Stimulated activated CD4-positive, alpha-beta T cell treated with anti-CD3 and anti-CD28 coated beads, Interleukin-1b, Interleukin-23, amount 100 ng/mL, for 48 hours (primary cell): ENCODE results near the gene ITGA11.

ENCODE experiments used
- DNase-seq: peaks from one replicate; pipeline ENCODE4 v3.0.0-alpha.2; 2020

ITGA11 gene

DNA sequence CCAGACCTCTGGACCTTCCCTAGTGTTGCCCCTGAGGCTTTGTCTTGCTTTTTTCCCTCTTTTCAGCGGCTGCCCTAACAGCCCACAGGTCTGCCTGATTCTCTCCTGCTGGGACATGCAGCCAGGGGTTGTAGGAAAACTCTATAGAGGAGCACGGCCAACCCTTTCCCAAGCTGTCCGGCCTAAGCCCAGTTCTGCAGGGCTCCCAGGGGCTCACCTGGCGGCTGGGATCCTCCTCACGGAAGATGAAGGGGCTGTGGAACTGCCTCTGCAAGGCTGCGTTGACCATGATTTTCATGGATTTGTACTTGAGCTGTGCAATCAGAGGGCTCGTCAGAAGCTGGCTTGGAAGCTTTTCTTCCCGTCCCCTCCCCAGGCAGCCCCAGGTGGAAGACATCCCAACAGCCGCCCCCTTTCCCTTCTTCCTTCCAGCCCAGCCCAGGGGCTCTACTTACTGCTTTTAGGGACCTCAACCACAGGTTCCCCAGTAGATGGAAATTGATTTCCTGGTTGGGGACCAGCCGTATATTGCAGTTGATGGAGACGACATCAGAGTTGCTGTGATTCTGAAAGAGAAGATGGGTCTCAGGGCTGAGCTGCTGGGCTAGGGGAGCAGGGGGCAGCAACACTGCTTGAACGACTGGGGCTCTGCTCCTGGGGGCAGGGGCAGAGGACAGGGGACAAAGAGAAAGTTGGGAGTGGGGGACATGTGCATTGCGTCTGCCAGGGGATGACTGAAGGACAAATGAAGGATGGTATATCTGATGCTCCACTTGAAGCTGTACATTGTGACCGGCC is 124.6 kb downstream of the ITGA11 start:
- no peak for DNase-seq

DNA sequence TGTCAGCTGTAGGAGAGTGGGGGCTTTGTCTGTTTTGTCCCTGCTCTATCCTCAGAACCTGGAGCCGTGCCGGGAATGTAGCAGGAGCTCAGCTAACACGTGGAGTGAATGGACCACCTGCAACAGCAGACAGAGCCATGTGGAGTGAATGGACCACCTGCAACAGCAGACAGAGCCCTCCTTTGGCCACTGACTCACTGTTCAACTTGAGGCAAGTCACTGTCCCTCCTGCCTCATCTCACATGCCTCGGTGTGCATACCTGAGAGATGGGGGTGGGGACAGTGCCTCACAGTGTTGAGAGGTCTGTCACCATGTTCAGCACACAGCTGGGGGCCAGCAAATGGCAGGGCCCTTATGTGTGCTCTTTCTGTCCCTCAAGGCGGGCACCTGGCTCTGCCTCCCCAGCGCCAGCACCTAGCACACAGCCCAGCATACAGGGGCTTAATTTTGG is 126.5 kb downstream of the ITGA11 start:
- no peak for DNase-seq

DNA sequence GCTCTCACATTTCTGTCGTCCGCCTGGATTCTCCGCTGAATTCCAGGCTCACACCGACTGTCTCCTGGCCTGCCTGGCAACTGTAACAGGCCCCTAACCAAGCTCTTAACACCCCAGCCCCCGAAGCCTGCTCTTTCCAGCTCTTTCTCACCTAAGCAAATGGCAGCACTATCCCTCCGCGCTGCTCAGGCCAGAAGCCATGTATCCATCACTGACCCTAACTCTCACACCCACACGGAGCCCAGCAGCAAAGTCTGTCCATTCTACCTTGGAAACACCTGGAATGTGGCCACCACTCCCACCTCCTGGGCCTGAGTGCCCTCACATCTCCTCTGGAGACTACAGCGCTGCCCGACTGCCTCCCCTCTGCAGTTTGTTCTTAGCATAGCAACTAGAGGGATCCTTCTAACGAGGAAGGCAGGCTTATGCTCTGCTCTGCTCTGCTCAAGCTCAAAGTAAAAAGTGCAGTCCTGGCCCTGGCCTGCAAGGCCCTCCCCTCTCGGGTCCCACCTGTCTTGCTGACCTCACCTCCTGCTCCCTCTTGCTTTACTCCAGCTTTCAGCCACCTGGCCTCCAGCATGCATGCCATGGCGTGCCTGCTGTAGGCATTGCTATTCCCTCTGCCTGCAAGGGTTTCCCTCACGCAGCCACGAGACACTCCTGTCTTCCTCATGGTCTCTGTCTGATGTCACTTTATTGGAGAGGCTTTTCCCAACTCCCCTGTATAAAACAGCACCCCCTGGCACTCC is 127.2 kb downstream of the ITGA11 start:
- DNase-seq: no peak

DNA sequence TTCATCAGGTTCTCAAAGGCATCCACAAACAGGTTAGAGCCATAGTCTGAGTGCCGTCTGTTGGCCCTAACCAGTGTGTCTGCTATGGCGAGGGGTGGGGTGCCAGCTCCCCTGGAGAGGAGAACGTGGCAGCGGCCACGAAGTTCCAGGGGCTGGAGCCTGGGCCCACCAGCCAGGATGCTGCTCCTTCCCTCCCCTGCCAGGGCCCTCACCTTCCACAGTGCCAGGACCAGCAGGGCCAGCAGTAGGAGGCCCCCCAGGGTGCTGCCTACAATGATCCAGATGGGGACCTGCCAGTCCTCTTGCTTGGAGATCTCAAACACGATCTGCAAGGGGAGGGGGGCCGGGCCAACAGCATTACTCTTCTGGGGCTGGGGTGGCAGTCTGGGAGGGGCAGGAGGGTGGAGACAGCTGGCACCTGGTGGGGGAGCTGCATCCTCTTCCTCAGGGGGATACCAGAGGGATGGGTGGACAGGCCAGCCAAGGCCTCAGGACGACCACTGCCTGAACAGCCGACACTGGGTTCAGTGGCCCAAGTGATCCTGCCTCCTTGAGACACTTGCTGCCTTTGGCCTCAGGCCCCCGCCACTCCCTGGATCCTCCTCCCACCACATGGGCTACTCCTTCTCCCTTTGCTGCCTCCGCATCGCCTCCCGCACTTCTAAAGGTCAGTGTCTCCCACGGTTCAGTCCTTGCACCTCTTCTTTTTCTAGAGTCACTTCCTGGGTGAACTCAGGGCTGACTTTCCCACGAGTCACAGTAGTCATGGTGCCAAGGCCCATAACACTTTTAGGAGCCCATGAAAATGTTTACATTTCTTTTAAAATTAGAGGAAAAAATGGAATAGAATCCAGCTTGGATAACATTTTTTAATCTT is 128.2 kb downstream of the ITGA11 start:
- no peak for DNase-seq

DNA sequence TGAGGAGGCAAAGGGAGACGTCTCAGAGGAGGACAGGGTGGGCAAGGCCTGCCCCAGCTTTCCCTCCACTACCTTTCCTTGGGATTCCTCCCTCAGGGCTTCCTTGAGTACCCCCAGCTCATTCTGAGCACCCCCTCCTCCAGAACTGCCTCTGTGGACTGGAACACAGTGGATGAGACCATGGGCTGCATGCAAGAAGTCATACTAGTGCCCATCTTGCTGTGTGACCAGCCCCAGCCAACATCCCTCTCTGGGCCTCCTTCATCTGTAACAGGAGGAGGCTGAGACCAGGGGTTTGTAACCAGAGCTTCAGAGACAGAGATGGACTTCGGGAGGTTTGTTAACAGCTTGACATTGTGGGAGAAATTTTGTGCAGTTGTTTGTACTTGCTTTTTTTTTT is 128.8 kb downstream of the ITGA11 start:
- DNase-seq: no peak

DNA sequence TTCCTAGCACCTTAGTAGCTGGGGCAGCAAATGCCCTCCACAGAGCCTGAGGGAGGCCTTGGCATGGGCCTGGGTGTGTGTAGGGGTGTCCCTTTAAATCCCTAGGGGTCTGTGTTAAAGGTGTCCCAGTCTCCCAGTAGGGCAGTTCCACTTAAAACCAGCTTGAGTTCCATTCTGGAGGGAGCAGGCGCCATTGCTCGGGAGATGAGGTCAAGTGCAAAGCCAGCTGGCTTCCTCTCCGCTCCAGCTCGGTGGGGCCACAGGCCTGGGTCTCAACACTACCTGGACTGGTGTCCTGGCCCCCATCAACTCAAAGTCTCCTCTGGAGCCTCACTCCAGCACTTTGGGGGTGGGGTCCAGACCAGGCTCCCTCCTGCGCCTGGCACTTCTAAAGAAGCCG is 129.2 kb downstream of the ITGA11 start:
- no peak for DNase-seq

DNA sequence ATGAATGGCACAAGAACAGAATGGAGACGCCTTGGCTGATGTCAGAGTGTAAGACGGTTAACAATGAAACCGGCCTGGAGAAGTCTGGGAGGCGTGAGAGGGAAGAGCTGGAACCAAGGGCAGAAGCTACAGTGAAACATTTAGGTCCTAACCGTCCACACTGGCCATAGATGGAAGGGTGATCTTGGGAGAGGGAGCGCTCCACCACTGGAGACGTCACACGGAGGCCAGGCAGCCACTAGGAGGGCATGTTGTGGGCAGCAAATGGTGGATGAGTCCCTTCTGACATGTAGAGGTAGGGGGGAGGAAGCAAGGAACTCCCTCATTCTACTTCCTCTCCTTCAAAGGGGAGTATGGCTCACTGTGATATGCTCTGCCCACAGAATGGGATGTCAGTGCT is 130.7 kb downstream of the ITGA11 start:
- DNase-seq: no peak

DNA sequence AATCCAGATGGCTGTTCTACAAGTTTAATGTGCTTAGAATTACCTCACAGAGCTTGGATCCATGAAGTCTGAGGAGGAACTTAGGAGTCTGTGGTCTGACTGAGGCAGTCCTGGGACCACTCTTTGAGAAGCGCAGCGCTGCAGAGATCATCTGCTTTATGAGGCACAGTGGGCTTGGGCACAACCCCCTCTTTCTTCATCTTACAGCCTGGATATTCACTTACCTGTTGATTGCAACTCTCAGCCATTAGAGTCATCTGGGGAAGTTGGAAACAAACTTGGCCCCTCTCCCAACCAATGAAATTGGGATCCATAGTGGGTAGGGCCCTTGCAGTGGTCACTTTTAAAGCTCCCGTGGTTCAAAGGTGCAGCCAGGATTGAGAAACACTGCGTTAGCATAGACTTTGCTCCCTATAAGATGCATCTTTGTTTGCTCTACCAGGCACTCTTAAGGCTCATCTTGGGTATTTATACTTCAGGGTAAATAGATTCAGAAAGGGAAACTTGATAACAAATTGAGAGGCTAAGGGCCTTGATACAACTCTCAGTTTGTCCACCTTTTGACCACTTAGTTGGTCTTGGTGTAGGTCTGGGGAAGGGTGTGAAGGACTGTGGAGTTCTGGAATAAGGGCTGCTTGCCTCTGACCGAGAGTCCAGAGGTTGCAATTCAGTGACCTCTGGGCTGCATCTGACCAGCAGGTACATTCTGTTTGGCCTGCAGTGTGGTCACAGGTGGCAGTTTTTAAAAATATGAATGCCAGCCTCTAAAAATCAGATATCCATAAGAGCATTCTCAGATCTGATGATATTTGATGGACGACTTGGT is 131.6 kb downstream of the ITGA11 start:
- no peak for DNase-seq

DNA sequence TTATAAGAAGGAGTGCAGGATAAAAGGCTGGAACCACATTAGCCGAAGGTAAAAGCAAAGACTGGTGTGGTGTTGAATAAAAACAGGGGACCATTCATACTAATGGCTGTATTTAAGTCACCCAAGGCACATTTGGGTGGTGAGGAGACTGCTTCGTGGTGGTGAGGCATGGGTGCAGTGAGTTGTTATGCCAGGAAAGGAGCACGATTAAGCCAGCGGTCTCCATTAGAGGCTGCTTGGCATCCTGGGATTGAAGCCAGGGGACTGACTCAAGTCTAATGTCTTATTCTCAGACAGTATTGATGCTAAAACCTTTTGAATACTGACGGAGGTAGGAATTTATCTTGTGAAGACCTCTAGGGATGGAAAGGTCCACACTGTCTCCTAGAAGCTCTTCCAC is 132.5 kb downstream of the ITGA11 start:
- DNase-seq: no peak

DNA sequence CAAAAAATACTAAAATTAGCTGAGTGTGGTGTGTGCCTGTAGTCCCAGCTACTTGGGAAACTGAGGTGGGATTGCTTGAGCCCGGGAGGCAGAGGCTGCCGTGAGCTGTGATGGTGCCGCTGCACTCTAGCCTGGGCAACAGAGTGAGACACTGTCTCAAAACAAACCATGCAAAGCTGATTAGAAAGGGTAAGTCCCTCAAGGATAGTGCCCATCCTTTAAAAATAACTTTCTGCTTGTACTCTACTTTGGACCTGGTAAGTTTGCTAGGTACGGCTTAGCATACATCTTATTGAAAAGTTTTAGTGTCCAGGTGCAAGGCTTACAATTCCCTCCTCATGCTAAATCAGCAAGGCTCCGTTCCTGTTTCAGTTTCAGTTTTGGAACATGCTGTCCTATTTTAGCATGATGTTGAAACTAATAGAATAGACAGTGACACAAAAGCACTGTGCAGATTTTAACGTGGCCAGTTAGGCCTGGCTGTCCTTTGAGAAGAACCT is 133.0 kb downstream of the ITGA11 start:
- DNase-seq: no peak

DNA sequence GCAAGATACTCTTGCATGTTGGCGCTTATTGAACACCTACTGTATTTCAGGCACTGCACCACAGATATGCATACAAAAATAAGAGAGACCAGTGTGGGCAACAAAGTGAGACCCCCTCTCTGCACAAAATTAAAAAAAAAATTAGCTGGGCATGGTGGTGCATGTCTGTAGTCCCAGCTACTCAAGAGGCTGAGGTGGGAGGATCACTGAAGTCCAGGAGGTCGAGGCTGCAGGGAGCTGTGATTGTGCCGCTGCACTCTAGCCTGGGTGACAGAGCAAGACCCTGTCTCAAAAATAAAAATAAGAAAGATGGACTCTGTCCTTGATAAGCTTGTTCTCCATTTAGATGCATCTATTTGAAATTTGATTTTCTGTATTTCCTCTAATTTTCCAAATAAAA is 133.6 kb downstream of the ITGA11 start:
- DNase-seq: no peak

DNA sequence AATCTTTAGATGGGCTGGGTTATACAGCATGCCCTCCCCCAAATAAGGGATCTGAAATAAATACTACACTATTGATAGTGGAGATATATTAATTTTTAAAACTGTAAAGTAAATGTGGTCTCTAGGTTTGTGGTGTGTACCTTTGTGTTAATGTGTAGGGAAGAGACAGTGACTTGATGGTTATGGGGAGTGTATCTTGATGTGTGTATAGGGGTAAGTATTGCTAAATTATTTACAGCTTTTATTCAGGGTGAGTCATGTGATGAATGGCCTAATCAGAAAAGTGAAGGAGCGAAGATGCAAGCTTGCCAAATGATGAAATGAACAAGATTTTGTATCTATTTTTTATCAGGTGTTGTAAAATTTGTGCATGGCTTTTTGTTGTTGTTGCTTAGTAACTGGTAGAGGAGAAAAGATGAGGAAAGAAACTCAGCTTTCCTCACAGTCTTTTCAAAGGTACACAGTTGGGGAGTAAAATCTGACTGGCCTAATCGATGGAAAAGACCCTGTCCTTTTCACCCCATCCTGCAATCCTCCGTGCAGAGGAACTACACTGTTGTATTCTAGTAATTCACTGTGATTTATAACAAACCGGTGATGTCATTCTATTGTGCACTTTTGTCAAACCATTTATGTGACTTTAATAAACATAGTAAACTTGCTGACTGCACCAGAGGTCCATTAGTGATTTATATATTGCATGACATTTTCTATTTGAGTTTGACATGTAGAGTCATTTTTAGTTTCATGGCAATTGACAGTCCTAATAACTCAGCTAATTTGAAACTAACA is 136.8 kb downstream of the ITGA11 start:
- no peak for DNase-seq

DNA sequence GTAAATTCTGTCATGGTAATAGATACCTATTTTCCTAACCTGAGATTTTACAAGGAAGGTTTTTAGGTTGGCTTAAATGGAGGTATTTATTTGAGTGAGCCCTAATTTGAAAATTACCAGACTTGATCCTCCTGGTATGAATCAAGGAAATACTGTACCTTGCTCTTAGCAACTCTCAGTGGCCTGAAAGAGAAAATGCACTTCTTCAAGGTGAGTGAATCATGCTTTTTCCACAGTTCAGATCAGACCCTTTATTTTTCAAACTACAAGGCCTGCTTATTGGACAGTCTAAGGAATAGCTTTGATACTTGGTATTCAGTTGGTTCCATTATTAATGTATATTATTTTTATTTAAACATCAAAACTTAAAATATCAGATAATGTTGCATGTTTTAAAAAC is 139.0 kb downstream of the ITGA11 start:
- no peak for DNase-seq

DNA sequence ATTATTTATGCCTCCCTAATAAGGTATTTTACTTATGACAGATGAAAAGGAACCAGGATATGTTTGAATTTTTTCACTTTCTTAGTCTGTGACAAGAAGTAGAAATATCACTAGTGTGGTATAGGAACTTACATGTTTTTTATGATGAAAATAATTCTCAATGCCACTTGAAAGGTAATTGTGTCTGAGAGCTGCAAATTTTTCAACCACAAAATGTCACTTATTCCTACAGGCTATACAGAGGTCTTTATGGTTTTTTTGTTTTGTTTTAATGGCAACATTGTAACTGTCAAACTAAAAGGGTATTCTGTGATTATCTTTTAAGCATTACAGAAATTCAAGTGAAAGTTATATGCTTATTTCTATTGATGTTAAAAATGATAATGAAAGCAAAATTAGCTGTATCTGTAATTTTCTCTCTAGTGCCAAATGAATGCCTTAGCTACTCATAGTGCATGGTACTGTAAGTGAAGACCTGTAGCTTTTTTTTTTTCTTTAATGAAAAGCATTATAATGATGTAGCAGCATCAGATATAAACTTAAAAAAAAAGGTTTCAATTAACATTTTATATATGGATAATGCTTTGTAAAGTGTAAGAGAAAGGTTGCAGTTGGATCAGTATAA is 139.7 kb downstream of the ITGA11 start:
- DNase-seq: no peak

DNA sequence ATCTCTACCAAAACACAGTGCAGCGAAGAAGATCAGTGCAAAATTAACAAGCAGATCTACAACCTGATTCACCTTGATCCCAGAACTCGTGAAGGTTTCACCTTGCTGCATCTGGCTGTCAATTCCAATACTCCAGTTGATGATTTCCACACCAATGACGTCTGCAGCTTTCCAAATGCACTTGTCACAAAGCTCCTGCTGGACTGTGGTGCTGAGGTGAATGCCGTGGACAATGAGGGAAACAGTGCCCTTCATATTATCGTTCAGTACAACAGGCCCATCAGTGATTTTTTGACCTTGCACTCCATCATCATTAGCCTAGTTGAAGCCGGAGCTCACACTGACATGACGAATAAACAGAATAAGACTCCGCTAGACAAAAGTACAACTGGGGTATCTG is 141.2 kb downstream of the ITGA11 start:
- DNase-seq: no peak

DNA sequence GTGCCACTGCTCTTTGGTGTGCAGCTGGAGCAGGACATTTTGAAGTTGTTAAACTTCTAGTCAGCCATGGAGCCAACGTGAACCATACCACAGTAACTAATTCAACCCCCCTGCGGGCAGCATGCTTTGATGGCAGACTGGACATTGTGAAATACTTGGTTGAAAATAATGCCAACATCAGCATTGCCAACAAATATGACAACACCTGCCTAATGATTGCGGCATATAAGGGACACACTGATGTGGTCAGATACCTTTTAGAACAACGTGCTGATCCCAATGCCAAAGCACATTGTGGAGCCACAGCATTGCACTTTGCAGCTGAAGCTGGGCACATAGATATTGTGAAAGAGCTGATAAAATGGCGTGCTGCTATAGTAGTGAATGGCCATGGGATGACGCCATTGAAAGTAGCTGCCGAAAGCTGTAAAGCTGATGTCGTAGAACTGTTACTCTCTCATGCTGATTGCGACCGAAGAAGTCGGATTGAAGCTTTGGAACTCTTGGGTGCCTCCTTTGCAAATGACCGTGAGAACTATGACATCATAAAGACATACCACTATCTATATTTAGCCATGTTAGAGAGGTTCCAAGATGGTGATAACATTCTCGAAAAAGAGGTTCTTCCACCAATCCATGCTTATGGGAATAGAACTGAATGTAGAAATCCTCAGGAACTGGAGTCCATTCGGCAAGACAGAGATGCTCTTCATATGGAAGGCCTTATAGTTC is 142.2 kb downstream of the ITGA11 start:
- no peak for DNase-seq

DNA sequence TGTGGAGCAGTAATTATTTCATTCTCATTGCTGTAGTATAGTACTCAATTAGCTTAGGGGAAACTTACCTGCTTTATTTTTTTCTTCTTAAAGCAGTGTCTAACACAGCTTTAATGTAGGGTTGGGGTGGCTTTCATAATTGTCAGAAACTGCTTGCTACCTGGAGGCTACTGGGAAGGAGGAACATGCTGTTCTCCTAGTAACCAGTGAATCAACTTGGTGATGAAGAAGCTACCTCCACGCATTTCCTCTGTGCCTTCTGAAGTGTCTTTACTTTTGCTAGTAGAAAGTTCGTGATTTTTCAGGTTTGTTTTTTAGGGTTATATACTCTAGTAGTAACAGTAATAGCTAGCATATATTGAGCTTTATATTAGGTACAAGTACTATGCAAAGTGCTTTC is 142.9 kb downstream of the ITGA11 start:
- no peak for DNase-seq

DNA sequence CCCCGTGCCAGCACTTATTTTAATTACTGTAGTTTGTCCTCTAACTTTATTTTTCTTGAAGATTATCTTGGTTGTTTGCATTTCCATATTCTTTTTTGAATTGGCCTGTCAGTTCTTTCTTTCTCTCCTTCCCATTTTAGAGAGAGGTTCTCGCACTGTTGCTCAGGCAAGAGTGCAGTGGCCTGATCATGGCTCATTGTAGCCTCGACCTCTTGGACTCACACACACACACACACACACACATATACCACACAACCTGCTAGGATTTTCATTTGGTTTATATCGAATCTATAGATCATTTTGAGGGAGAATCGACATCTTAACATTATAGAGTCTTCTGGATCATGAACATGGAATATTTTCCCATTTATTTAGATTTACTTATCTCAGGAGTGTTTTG is 145.7 kb downstream of the ITGA11 start:
- DNase-seq: no peak

DNA sequence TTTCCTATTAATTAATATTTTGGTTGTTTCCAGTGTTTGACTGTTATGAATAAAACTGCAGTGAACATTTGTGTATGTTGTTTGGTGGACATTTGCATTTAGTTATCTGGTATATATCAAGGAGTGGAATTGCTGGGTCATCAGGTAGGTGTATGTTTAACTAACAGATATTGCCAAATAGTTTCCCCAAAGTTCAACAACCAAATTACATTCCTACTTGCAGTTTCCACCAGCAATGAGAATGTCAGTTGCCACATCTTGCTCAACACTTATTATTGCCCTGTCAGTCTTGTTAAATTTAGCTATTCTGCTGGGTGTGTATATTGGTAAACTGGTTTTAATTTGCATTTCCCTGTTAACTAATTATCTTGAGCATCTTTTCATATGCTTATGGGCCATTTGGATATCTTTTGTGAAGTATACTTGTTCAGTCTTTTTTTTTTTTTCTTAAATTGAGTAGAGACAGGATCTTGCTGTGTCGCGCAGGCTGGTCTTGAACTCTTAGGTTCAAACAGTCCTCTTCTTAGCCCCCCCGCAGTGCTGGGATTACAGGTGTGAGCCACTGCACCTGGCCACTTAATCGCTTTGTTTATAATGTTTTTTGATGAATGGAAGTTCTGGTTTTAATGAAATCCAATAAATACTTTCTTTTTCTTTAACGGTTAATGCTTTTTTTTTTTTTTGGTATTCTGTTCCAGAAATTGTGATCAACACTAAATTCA is 146.5 kb downstream of the ITGA11 start:
- no peak for DNase-seq
